Stimulated activated CD8-positive, alpha-beta memory T cell treated with anti-CD3 and anti-CD28 coated beads, Interleukin-15, amount 100 ng/mL, for 48 hours (primary cell): ENCODE results near the gene IL1RAPL2.
"Not testable (repeated sequence)": the region's sequence is repeated elsewhere in the genome, so short reads cannot be mapped to it uniquely, and the experiment has no call there.

Experiments
- DNase-seq, 2 donors: peaks; one replicate each; pipeline ENCODE4 v3.0.0-alpha.2; 2020; ENCODE audit warnings: low read depth in 2 of 2

Gene IL1RAPL2

DNA sequence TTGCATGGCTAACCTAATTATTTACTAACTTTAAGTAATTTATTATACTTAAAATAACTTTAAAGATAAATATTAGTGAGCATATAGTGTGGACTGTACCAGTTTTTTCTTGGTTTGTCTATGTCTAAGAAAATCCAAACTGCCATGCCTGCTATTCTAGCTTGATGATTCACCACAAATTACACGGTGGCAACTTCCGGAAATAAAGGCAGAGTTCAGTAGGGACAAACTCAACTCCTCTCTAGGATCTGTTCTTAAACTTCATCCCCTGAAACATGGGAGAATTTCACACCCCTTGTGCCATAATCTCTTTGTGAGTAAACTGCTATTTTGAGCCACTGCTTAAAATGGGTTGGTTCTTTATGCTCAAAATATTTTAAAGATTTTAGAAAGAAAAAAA is 1042.7 kb downstream of the IL1RAPL2 start:
- DNase-seq, result no peak

GRCh38 chrX:105609530-105609929 is 1043.5 kb downstream of the IL1RAPL2 start:
- no peak for DNase-seq

GRCh38 chrX:105610411-105610810 is 1044.4 kb downstream of the IL1RAPL2 start:
- no peak for DNase-seq

DNA sequence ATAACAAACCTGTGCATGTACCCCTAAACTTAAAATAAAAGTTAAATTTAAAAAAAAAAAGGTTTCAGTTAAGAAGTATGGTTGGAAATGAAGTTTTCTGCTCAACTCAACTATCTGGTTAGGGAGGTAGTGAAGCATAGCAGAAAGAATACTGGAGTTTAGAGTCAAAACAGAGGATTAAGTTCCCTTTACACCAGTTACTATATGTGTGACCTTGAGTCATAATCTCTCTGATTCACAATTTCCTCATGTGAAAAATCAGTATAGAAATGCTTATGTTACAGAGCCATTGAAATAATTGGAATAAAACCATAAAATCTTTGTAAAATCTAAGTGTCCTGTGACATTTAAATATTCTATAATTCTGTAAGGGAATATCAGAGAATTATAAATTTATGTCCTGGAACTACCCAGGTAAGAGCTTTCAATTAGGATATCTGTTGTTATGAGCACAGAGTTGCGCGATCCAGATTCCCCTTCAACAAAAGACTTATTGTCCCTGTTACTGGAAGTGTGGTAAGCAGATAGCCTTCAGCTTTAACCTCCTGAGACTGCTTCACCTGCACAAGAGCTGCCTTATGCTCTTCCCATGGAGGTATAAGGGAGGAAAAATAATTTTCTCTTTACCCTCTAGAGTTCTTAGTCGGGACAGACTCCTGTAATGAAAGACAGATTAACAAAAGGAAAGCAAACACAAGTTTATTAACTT is 1052.5 kb downstream of the IL1RAPL2 start:
- DNase-seq, result no peak

GRCh38 chrX:105634180-105634579 is 1068.2 kb downstream of the IL1RAPL2 start:
- DNase-seq, result no peak

- DNase-seq, result no peak
These were observed 1069.8 kb downstream of the IL1RAPL2 start for GRCh38 chrX:105635794-105636193.

GRCh38 chrX:105636667-105637066 is 1070.7 kb downstream of the IL1RAPL2 start:
- DNase-seq, result no peak

DNA sequence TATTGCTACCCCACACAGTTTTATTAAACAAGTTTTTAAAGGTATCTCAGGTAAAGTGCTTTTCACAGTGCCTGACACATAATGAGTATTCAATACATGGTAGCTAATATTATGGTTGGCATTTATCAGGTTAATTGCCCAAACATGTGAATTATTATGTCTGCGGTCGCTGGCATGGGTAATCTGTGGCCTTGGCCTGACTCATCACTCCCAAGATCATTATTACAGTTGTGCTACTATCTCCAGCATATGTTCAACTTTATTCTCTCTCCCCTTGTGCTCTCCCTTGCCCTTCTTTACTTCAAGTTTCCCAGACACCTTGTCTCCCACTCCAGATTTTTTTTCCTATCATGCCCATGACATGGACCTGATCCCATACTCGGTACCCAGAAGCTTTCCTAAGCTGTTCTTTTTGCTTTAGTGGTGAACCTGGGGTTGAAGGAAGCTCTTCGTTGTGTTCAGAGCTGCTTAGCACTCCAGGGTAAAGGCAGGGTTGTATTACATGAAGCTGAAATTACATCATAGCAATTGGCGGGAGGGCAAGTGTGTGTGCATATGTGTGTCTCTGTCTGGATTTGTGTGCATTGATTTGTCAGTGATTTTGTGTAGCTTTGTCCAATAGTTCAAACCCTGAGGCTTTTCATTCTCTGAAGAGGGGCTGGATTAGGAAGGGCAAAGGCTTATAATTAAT is 1079.8 kb downstream of the IL1RAPL2 start:
- DNase-seq, result no peak

GRCh38 chrX:105646592-105647372 is 1080.8 kb downstream of the IL1RAPL2 start:
- no peak for DNase-seq

DNA sequence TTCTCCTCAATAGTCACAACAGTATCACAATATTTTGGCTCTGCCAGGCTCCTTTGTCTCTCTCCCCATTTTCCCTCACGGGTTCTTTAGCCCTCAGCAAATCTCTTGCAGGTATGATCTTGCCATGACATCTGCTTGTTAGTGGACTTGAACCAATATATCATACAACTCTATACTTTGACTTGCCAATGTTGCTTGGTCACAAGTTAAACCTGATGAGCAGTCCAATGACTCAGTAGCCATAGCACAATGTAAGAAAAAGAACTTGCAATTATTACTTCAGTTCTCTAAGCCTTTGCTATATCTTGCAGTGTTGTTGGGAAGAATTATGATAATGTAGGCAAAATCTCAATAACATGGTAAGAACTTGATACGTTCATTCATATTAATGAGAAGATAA is 1081.8 kb downstream of the IL1RAPL2 start:
- no peak for DNase-seq

- DNase-seq, result no peak
These were observed 1082.7 kb downstream of the IL1RAPL2 start for GRCh38 chrX:105648732-105649131.

DNA sequence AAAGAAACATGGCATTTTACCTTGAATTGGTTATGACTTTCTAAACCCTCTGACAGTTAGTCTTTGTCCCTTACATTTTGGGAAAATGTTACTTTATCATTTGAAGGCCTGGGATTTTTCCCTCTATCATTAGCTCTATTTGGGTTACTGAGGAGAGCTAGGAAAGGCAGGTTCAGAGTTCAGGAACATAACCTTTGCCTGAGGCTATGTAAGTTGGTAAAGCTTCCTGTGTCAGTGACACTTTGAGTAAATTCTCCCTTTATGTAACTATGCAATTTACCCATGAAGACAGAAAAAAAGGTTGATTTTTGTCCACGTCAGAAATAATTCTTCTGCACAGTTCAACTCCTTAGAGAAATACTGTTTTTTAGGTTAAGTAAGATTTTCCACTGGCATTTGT is 1084.6 kb downstream of the IL1RAPL2 start:
- DNase-seq, result no peak

- no peak for DNase-seq
These were observed 1085.0 kb downstream of the IL1RAPL2 start for GRCh38 chrX:105650986-105651385.

DNA sequence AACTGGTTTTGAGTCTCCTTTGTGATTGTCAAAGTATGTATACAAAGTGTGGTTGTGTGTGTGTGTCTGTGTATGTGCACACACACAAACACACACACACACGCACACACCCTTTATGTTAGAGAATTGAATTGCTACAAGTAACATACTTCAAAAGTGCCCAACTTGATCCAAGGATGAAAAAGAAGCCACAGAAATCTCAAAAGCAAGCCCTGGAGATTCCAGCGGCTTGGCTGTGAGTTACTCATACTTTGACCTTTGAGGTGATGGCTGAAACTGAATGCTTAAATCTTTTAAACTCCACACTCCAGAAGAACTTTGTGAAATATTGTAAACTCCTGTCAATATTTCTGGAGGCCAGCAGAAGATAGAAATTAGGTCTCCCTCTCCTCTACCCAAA is 1087.9 kb downstream of the IL1RAPL2 start:
- DNase-seq, result no peak

GRCh38 chrX:105658136-105658535 is 1092.1 kb downstream of the IL1RAPL2 start:
- DNase-seq, result no peak

DNA sequence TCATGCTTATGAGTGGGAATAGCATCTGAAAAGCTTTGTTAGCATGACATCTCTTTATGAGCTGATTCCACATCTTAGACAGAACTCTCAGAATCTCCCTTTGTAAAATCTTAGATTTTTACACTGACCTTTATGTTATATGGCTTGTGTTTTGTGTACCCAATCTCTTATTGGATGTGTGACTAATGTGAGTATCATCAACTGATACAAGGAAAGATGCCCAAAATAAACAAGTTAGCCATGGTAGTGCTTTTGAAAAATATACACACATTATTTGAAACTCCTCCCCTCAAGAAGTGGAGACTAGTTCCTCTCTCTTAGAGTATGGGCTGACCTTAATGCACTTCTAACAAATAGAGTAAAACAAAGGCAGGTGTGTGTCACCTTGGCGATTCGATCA is 1096.2 kb downstream of the IL1RAPL2 start:
- no peak for DNase-seq

DNA sequence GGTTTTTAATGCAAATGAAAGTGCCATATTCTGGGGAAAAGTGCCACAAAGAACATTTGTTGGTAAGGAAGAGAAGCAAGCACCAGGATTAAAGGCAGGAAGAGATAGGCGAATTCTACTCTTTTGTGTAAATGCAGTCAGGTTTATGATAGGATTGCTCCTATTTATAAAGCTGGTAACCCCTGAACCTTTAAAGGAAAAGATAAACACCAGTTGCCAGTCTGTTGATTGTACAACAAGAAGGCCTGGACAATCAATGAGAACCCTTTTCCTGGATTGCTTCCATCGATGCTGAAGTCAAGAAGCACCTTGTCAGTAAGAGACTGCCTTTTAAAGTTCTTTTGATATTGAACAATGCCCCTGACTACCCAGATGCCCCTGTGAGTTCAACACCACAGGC is 1098.2 kb downstream of the IL1RAPL2 start:
- no peak for DNase-seq

GRCh38 chrX:105684288-105684687 is 1118.3 kb downstream of the IL1RAPL2 start:
- DNase-seq, result not testable (repeated sequence)

DNA sequence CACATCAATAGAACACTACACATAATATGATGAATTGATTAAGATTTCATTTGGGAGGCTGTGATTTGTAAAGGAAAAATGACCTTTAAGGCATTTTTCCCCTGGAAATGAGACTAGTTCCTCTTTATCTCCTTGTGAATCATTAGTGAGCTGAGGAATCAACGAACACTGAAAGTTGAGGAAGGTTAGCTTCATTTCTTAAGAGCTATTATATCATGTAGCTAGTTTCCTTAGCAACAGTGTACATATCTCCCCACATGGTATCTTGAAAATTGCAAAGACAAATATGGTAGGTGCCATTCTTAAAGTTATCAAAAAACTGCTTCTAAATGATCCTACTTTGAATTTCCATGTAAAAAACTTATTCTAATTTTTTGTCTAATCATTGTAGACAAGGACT is 1128.8 kb downstream of the IL1RAPL2 start:
- no peak for DNase-seq

- no peak for DNase-seq
These were observed 1129.5 kb downstream of the IL1RAPL2 start for GRCh38 chrX:105695451-105695850.

DNA sequence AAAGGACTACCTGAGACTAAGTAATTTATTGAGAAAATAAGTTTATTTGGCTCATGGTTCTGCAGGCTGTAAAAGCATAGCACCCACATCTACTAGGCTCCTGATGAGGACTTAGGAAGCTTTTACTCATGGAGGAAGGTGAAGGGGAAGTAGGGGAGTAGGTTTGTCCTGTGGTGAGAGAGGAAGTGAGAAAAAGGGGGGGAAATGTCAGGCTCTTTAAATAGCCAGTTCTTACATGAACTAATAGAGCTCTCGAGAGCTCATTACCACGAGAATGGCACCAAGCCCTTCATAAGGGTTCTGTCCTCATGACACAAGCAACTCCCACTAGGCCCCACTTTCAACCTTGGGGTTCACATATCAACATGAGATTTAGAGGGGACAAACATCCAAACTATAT is 1130.9 kb downstream of the IL1RAPL2 start:
- no peak for DNase-seq

- DNase-seq, result no peak
These were observed 1132.2 kb downstream of the IL1RAPL2 start for GRCh38 chrX:105697984-105698781.
